NK-92 treated with Interleukin-12 subunit alpha and Interleukin-12 subunit beta, amount 100 ng/mL, for 24 hours (cell line): Measurements from ENCODE around the gene MKX.
"Not testable (repeated sequence)": the region's sequence is repeated elsewhere in the genome, so short reads cannot be mapped to it uniquely, and the experiment has no call there.

Experiments used
- DNase-seq: peaks from one replicate; lab custom pipeline; 2025; lab: John Stamatoyannopoulos, UW

The MKX gene

DNA sequence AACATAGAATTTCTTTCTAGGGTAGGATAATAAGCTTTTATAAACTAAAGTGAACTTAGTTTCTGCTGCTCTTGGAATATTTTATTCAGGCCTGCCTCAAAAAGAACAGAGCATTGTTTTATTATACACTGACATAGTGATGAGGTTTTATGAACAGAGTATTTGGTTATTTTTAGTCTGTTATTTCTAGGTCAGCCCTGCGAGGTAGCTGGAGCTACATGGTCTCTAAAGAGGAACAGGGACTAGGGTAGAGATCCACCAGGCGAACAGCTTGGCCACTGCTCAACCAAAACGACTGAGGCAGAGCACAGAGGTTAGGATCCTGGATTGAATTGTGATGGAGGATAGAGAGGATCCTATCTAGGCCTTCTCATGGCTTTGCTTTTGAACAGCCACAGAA is 53.0 kb downstream of the MKX start:
- no peak for DNase-seq

DNA sequence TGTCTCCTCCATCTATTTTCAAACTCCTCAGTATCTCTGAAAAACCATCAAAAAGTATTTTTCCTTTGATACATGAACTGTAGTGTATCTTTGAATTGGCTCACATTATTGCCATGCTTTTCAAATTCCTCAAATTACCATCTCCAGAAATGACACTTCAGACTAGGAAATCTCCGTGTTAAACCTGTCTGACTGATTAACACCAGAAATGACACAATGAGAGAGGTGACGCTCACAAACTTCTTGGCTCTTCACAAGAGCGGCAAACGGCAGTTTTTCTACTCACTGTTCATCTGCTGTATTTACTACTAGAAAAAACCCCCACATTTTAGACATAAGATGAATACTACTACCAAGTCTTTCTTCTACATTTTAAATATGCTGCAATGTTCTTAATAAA is 56.6 kb downstream of the MKX start:
- no peak for DNase-seq

DNA sequence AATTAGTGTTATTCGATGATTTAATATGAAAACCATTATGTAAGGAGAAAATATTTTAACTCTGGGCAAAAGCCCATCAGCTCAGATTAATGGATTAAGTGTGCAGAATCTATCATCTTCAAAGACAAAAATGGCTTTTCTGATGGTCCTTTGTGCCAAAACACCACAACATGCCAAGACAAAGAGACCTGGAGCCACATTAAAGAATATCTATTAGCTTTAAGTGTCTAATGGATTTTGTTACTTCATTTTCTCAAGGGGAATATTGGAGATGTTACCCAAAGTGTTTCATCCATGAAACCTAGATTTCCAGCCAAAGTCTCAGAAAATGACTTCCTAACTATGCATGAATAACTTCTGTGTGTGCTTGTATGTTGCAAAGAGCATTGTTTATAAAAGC is 57.3 kb downstream of the MKX start:
- DNase-seq, result no peak

DNA sequence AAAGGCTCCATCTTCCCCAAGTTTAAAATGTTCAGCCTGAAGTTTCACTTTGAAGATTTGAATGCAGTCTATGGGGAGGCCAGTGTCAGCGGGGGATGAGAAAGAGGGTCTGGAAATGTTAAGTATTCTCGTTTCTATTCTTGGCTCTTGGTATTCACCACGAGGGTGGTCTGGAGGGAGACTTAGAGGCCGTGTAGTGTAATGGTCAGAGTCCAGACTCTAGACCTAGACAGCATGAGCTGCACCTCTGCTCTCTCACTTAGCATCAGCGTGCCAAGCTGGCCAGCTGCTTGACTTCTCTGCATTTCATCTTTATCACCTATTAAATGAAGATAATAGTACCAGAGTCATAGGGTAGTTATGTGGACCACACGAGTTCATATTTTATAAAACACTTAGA is 57.9 kb downstream of the MKX start:
- no peak for DNase-seq

DNA sequence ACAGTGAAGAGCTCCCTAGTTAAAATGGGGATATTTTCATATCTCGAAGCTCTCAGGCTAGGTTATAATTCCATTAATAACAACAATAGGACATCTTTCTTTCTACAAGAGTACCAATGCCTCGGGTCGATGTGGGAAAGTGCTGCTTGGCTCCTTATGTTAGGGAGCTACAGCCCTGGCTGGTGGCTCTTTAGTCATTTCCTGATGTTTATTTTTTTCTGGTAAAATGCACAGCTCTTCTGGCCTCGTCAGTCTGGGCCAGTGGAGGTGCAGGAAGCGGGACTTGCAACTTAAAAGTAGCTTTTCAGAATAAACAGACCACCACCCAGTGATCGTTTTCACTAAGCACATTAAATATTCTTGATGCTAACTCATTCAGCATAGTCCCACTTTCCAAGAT is 58.3 kb downstream of the MKX start:
- no peak for DNase-seq

GRCh38 chr10:27685681-27686080 is 59.9 kb downstream of the MKX start:
- DNase-seq, result no peak

GRCh38 chr10:27683226-27683625 is 62.4 kb downstream of the MKX start:
- DNase-seq, result no peak

DNA sequence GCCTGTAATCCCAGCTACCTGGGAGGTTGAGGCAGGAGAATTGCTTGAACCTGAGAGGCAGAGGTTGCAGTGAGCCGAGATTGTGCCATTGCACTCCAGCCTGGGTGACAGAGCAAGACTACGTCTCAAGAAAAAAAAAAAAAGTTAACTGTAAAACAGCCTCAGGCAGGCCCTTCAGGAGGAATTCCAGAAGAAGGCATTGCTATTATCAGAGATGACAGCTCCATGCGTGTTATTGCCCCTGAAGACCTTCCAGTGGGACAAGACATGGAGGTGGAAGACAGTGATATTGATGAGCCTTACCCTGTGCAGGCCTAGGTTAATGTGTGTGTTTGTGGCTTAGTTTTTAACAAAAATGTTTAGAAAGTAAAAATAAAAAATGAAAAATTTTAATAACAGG is 63.8 kb downstream of the MKX start:
- not testable (repeated sequence) for DNase-seq

DNA sequence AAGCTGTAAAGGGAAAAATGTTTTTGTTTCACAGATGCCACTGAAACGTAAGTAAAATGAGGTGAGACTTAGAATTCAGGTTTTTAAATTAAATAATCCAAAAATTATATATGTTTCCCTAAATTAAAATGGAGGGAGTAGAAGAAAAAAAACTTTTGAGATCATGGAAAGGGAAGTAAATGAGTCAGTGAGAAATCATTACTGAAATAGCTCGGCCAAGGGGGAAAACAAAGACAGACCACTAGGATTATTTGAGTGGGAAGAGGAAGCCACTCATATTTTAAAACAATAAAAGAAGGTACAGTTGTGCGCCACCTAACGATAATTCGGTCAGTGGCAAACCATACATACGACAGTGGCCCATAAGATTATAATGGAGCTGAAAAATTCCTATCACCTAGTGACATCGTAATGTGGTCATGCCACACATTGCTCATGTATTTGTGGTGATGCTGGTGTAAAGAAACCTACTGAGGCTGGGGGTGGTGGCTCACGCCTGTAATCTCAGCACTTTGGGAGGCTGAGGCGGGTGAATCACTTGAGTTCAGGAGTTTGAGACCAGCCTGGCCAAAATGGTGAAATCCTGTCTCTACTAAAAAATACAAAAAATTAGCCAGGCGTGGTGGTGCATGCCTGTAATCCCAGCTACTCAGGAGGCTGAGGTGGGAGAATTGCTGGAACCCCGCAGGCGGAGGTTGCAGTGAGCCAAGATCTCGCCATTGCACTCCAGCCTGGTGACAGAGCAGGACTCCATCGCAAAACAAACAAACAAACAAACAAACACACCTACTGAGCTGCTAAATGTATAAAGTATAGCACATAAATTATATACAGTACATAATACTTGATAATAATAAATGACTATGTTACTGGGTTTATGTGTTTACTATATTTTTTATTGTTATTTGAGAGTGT is 64.7 kb downstream of the MKX start:
- DNase-seq, result no peak

DNA sequence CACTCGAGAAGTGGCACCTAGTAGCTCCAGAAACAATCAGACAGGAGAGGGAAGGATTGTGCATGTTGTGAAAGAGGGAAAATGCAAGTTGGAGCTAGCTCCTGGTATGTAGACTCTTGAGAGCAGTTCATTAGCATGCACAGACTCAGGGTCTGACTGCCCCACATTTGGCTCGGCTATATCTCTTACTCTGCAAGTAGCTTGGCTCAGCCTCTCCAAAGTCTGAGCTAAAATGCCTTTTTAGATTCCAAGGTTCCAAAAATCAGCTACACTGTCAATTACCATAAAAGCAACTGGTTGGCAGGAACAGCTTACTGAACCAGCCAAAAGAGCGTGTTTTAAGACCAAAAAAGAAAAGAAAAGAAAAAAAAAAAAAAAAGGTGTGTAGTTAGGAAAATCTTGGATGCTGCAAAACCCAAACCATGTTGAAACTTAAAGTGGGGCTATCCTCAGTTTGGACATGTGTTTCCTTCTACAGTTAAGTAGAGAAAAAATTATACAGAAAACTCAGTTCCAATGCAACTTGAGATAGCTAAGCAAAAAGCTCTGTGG is 65.5 kb downstream of the MKX start:
- no peak for DNase-seq

DNA sequence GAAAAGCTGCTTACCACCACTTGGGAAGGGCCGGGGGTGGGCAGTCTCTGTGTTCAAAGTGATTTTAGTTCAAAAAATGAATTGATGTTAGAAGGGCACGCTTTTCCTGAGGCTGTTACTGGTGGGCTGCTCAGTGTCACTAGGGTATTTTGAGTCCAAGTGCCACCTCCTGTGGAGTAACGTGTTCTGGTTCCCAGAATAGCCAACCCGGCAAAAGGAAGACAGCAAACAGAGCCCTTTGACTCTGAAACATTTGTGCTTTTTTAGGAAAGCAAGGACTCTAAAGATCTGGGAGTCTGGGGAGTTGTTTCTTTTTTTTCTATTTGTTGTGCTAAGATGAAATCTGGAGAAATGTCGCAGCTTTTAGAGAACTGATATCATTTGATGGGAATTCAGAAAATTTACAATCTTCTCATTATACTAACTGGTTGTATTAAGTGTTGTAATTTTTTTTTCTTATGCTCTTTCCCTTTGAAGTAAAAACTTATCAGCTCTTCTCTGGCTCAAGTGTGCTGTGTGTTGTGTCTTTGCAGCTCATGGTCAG is 66.2 kb downstream of the MKX start:
- DNase-seq, result no peak

GRCh38 chr10:27678166-27678565 is 67.5 kb downstream of the MKX start:
- DNase-seq, result no peak

- no peak for DNase-seq
These were observed 72.6 kb downstream of the MKX start for GRCh38 chr10:27673065-27673464.

- DNase-seq, result no peak
These were observed 73.8 kb downstream of the MKX start for GRCh38 chr10:27671821-27672220.

DNA sequence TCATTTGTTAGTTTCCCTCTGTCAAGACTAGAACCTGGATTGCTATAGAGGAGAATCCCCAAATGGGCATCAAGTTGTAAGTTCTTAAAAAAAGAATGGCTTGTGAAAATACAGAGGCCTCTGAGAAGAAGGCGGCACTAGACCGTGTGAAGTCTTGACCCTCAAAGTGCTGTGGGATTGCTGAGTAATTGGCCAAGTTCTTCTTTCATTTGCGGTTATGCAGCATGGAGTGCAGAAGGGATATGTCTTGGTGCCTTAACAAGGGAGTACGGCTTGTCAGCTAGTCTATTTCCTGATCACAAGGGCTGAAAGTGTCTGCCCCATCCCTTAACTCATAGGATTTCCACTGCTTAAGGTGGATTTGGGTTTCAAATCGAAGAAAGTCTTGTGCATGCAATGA is 81.2 kb downstream of the MKX start:
- no peak for DNase-seq

- no peak for DNase-seq
These were observed 82.0 kb downstream of the MKX start for GRCh38 chr10:27663621-27664020.

DNA sequence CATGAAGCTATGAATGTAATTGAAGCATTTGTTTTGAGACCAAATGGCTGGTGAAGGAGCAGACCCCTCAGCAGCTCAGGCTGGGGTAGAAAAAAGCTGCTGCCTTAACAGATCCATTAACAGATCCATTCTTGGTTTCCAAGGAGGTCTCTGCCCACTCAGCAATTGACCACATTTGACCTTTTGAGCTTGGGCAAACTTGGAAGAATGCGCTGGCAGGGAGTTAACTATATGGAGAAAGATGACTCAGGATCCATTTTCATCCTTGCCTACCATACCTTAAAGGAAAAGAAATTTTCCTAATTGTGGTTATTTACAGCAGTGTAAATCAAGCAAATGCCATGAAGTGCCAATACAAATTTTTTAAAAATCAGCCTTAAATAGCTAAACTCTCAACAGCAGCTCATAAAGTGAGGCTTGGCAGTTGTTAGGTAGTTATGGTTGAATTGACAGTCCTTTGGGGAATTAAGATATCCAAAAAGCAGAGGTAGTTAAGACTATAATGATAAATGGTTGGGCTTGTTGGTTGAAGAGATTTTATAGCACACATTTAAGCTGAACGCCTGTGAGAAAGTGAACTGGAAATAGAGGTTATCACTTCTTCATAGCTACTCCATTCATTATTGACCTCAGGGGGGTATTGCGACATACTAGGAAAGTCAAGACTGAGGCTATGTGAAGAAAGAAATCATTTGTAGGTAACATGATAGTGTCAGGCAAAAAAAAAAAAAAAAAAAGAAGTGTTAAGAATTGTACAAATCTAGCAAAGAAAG is 83.9 kb downstream of the MKX start:
- no peak for DNase-seq

DNA sequence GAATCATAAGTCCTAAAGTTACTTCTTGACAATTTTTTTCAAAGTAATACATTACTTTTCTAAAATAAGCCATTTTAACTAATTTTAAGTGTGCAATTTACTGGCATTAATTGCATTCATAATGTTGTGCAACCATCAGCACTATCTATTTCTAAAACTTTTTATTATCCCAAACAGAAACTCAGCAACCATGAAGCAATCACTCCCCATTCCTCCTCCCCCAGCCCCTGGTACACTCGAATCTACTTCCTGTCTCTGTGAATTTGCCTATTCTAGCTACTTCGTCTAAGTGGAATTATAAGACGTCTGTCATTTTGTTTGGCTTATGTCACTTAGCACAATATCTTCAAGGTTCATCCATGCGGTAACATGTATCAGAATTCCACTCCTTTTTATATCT is 84.9 kb downstream of the MKX start:
- no peak for DNase-seq

- DNase-seq, result no peak
These were observed 85.4 kb downstream of the MKX start for GRCh38 chr10:27660268-27660667.

- no peak for DNase-seq
These were observed 85.8 kb downstream of the MKX start for GRCh38 chr10:27659786-27660185.

DNA sequence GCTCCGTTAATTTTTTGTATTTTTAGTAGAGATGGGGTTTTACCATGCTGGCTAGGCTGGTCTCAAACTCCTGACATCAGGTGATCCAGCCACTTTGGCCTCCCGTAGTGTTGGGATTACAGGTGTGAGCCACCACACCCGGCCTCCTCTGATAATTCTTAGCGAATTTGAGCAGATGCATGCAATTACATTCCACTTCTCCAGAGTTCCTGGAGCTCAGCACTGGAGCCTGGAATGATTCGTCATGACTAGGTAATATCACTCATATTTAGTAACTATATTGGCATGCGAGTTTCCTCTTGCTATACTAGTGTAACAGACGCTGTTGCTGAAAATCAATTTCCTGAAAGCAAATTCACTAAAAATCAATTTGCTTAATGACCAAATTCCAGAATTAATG is 86.8 kb downstream of the MKX start:
- DNase-seq, result no peak

- DNase-seq, result no peak
These were observed 90.3 kb downstream of the MKX start for GRCh38 chr10:27655296-27655695.

- DNase-seq, result no peak
These were observed 91.3 kb downstream of the MKX start for GRCh38 chr10:27654284-27654683.
